GM12878 (cell line): ENCODE measurements around the gene OXER1. TPM values are rescaled to one million over a fixed set of nuclear protein-coding genes. Genes with fewer than 3 reads are reported as not detected.

Source experiments
- ATAC-seq: fragments of 200-7000 bp; cut with Tn5 transposase; 3 replicates; pipeline ENCODE4 v1.9.1; 2020; ENCODE audit warnings: mild to moderate bottlenecking, moderate library complexity
- BruUV-seq: library from RNA; stranded (reverse); fragments of 400-500 nt; replicated peaks from 2 replicates; lab custom pipeline; 2021; lab: Mats Ljungman, UMichigan
- CTCF ChIA-PET: fragments of 300-600 bp; sonication (Branson Sonifier 250); formaldehyde crosslinking; extraction: SDS; loops from one replicate; lab custom pipeline; 2021; ENCODE audit warnings: inconsistent platforms; lab: Yijun Ruan, JAX
- POLR2A ChIA-PET: fragments of 350-600 bp; formaldehyde crosslinking; extraction: SDS; loops from one replicate; lab custom pipeline; 2021; ENCODE audit warnings: inconsistent platforms; lab: Charles Lee
- RAD21 ChIA-PET: fragments of 300-600 bp; sonication (Branson Sonifier 250); formaldehyde crosslinking; loops from one replicate; lab custom pipeline; 2023; ENCODE audit warnings: antibody characterized with exemption; ENCODE audit not compliant: unreplicated experiment; lab: Charles Lee
- SMC1A ChIA-PET: fragments of 300-600 bp; sonication (Branson Sonifier 250); formaldehyde crosslinking; loops from one replicate; lab custom pipeline; 2023; ENCODE audit not compliant: unreplicated experiment, uncharacterized antibody; lab: Charles Lee
- DNase-seq: peaks from one replicate; pipeline ENCODE4 v3.0.0-alpha.2; 2011; ENCODE audit warnings: low read depth, low spot score
- FAIRE-seq: peaks from 3 replicates; lab custom pipeline; 2011; peaks lifted over from hg19 to GRCh38; lab: Jason Lieb, UNC
- H2AFZ ChIP-seq: 2 replicates; pipeline ENCODE4 v1.6.0; 2011; ENCODE audit warnings: low read depth, low read length, control low read depth; ENCODE audit not compliant: control insufficient read depth
- H3K27ac ChIP-seq: 2 replicates; pipeline ENCODE4 v1.5.1; 2011; ENCODE audit warnings: control low read depth; ENCODE audit not compliant: control insufficient read depth, insufficient read depth
- H3K27me3 ChIP-seq, 2 experiments: replicated peaks in 1 of 2; 2 replicates each; pipeline versions ENCODE4 v1.6.0 to v1.6.1; 2011; ENCODE audit warnings: low read length in 1 of 2; ENCODE audit not compliant: control insufficient read depth in 2 of 2, insufficient read depth in 2 of 2
- H3K36me3 ChIP-seq, 2 experiments: 2 replicates each; pipeline ENCODE4 v1.5.1; 2011; ENCODE audit warnings: low read length in 1 of 2; ENCODE audit not compliant: control insufficient read depth in 2 of 2, insufficient read depth in 2 of 2
- H3K4me1 ChIP-seq: 2 replicates; pipeline ENCODE4 v1.6.1; 2011; ENCODE audit warnings: mild to moderate bottlenecking, low read length, moderate library complexity, mixed read lengths; ENCODE audit not compliant: control insufficient read depth, insufficient read depth
- H3K4me2 ChIP-seq: 2 replicates; pipeline ENCODE4 v1.6.0; 2011; ENCODE audit warnings: control low read depth; ENCODE audit not compliant: control insufficient read depth, insufficient read depth
- H3K4me3 ChIP-seq: fragments of 200-600 bp; sonication (generic); 2 replicates; pipeline ENCODE4 v1.5.1; 2016
- H3K79me2 ChIP-seq: 2 replicates; pipeline ENCODE4 v1.6.0; 2011; ENCODE audit warnings: low read length; ENCODE audit not compliant: control insufficient read depth, insufficient read depth
- H3K9ac ChIP-seq: 2 replicates; pipeline ENCODE4 v1.8.0; 2011; ENCODE audit warnings: low read length, control low read depth, mixed read lengths; ENCODE audit not compliant: control insufficient read depth, insufficient read depth
- H3K9me3 ChIP-seq: replicated peaks from 3 replicates; pipeline ENCODE4 v1.5.1; 2011; ENCODE audit warnings: mild to moderate bottlenecking, low read length; ENCODE audit not compliant: control insufficient read depth, insufficient read depth
- H4K20me1 ChIP-seq: 2 replicates; pipeline ENCODE4 v1.6.0; 2011; ENCODE audit not compliant: control insufficient read depth, insufficient read depth
- FOXM1 ChIP-seq: IDR thresholded peaks from 2 replicates; pipeline ENCODE4 v1.6.1; 2012; ENCODE audit warnings: low read depth, mild to moderate bottlenecking, inconsistent platforms, low read length, moderate library complexity
- HDAC6 ChIP-seq: fragments of 200-600 bp; sonication (generic); IDR thresholded peaks from one replicate; pipeline ENCODE4 v1.8.0; 2017; ENCODE audit warnings: antibody characterized with exemption; ENCODE audit not compliant: unreplicated experiment
- KAT2A ChIP-seq: conservative IDR thresholded peaks from 2 replicates; pipeline ENCODE4 v1.6.1; 2011; ENCODE audit warnings: low read depth, low read length; ENCODE audit not compliant: control insufficient read depth
- NBN ChIP-seq: fragments of 450-650 bp; IDR thresholded peaks from 2 replicates; pipeline ENCODE4 v1.6.1; 2016
- POLR2AphosphoS5 ChIP-seq: IDR thresholded peaks from 2 replicates; pipeline ENCODE4 v1.6.1; 2011; ENCODE audit warnings: mild to moderate bottlenecking, low read length, inconsistent platforms
- YBX1 ChIP-seq: fragments of 450-650 bp; IDR thresholded peaks from 2 replicates; pipeline ENCODE4 v1.6.1; 2016; ENCODE audit warnings: antibody characterized with exemption
- WGBS: methylation state at CpG from one replicate; pipeline ENCODE4 v1.1.6; 2016; ENCODE audit warnings: low lambda C conversion rate; ENCODE audit not compliant: insufficient replicate concordance, insufficient coverage; ENCODE audit errors: missing lambda C conversion rate; 5-methylcytosine and 5-hydroxymethylcytosine counted together
- in situ Hi-C: fragments of 300-500 bp; cut with MboI; formaldehyde crosslinking; loops from 9 replicates; pipeline ENCODE4 v1.14.3; 2018; ENCODE audit warnings: mixed read lengths
- intact Hi-C: fragments of 100-400 bp; cut with micrococcal nuclease; formaldehyde crosslinking; loops from one replicate; pipeline ENCODE4 v1.14.2; 2022; ENCODE audit not compliant: unreplicated experiment
- polyA plus RNA-seq, 11 experiments: library from polyadenylated mRNA; depleted of rRNA in 4 of 11; unstranded in 6 of 11; stranded (reverse) in 5 of 11; fragments of >200 nt; fragmentation: Nextera tagmentation in 4 of 11; fragmentation: Illumina TruSeq in 1 of 11; extraction: Ambion mirVana in 4 of 11; extraction: Trizol in 1 of 11; gene quantifications; 1 replicate in 1 of 11; 2 replicates in 10 of 11; pipeline versions ENCODE4 v1.2.1 to v1.2.3, GENCODE V29; 2011 to 2016; ENCODE audit warnings: inconsistent platforms in 2 of 11, missing spikeins in 2 of 11, low read depth in 1 of 11
- total RNA-seq, 4 experiments: library from RNA; depleted of rRNA in 3 of 4; stranded (reverse); fragments of >200 nt in 3 of 4; fragmentation: Illumina TruSeq in 1 of 4; extraction: Trizol in 1 of 4; gene quantifications; 2 replicates each; pipeline versions ENCODE4 v1.2.1 to v1.2.3, GENCODE V29; 2013 to 2021

The OXER1 gene
- total and polyA plus RNA-seq, 10 of the 15 experiments (the other 5 are each of a cell fraction or from before 2014, with no cell fraction given) = 0.11 to 8.6 (median 3.3) TPM

- Histone ChIP-seq H4K20me1 (no peaks in the 10 kb centered on the region), H3K9ac (no peak overlapping the region), H2AFZ (no peak overlapping the region), H3K4me2 (no peak overlapping the region), H3K27ac (no peak overlapping the region), H3K4me3 (no peak overlapping the region), H3K36me3 (no peaks in the 10 kb centered on the region), H3K9me3 (no peaks in the 10 kb centered on the region), H3K79me2 (no peaks in the 10 kb centered on the region), H3K27me3 (no peaks in the 10 kb centered on the region), H3K4me1 (peaks cover 25% of the 10 kb centered on the region)
- no peak for DNase-seq
- 80% methylated on average over 4 of the region's 4 CpGs for WGBS
- in situ Hi-C loops = no loop called here
- BruUV-seq = no TSS peak
- FAIRE-seq = no peak
- ATAC-seq = no peak
- intact Hi-C loops = loop anchor here (10.0 kb wide), 1 partner anchor 263 kb away; the partner anchor contains the start of gene KCNG3
- no peak for TF ChIP-seq YBX1
- TF ChIP-seq NBN = no peak
- no peak for TF ChIP-seq FOXM1
- no peak for TF ChIP-seq POLR2AphosphoS5
- TF ChIP-seq HDAC6 = no peak
- TF ChIP-seq KAT2A = no peak
- RAD21 ChIA-PET = interaction anchor here (1.0 to 1.4 kb wide), 2 partner anchors 39 to 116 kb away, joined by 3 to 4 read pairs; no protein-coding TSS in a partner anchor
- POLR2A ChIA-PET = no interaction called here
- SMC1A ChIA-PET = interaction anchor here (0.7 to 3.0 kb wide), 9 partner anchors 10 to 94 kb away, joined by 3 to 10 read pairs (median 4); no protein-coding TSS in a partner anchor
- CTCF ChIA-PET = interaction anchor here (0.7 to 1.6 kb wide), 6 partner anchors 13 to 270 kb away, joined by 3 to 5 read pairs (median 3); no protein-coding TSS in a partner anchor
Measured at GRCh38 chr2:42757981-42758740, 5.8 kb downstream of the OXER1 start.
